HG02798 (cell line): Measurements from ENCODE around the gene CD4.

Source experiments
- ATAC-seq: cut with Tn5 transposase; IDR thresholded peaks from one replicate; pipeline ENCODE4 v1.9.1; 2021; ENCODE audit warnings: mild to moderate bottlenecking; ENCODE audit not compliant: unreplicated experiment, poor library complexity

Gene CD4

GRCh38 chr12:6840330-6840729 is 51.0 kb downstream of the CD4 start:
- ATAC-seq = no peak

GRCh38 chr12:6840761-6841515 is 51.6 kb downstream of the CD4 start, which contains the start of gene GNB3:
Gene GNB3, plus strand, starts transcription at chr12:6840925. Its CDS starts 363 bp downstream, at chr12:6841288.
- no peak for ATAC-seq

- no peak for ATAC-seq
These were observed 52.7 kb downstream of the CD4 start for GRCh38 chr12:6842075-6842474.

GRCh38 chr12:6843118-6843902 is 54.0 kb downstream of the CD4 start:
- no peak for ATAC-seq

- ATAC-seq = no peak
These were observed 56.1 kb downstream of the CD4 start for GRCh38 chr12:6845395-6845794.

- no peak for ATAC-seq
These were observed 57.1 kb downstream of the CD4 start for GRCh38 chr12:6846316-6846869.

GRCh38 chr12:6847676-6848075 is 58.3 kb downstream of the CD4 start:
- no peak for ATAC-seq

GRCh38 chr12:6849427-6849826 is 60.1 kb downstream of the CD4 start:
- ATAC-seq = no peak

- ATAC-seq = no peak
These were observed 60.7 kb downstream of the CD4 start for GRCh38 chr12:6849976-6850560.

GRCh38 chr12:6850796-6851152 is 61.4 kb downstream of the CD4 start:
- ATAC-seq = no peak

GRCh38 chr12:6851153-6851920 is 62.0 kb downstream of the CD4 start, which contains the start of gene CDCA3:
Gene CDCA3, minus strand, starts transcription at chr12:6851286. Its CDS starts 334 bp downstream, at chr12:6850952.
- peak; percentile 51 for ATAC-seq

- ATAC-seq = peak; percentile 78
These were observed 62.8 kb downstream of the CD4 start, which contains the start of gene USP5 for GRCh38 chr12:6851921-6852650. Gene USP5, plus strand, starts transcription at chr12:6852150. Its CDS starts 30 bp downstream, at chr12:6852180.

- ATAC-seq = no peak
These were observed 63.5 kb downstream of the CD4 start for GRCh38 chr12:6852651-6853354.

- no peak for ATAC-seq
These were observed 64.3 kb downstream of the CD4 start for GRCh38 chr12:6853626-6854025.

- no peak for ATAC-seq
These were observed 64.7 kb downstream of the CD4 start for GRCh38 chr12:6854036-6854435.

GRCh38 chr12:6855322-6855721 is 66.0 kb downstream of the CD4 start:
- ATAC-seq = no peak

GRCh38 chr12:6858799-6859198 is 69.5 kb downstream of the CD4 start:
- ATAC-seq = no peak

- ATAC-seq = no peak
These were observed 70.8 kb downstream of the CD4 start for GRCh38 chr12:6860116-6860515.

- no peak for ATAC-seq
These were observed 71.6 kb downstream of the CD4 start for GRCh38 chr12:6860942-6861341.
